Neural cell (in vitro differentiated cells): ENCODE data around the gene GLIPR1L2.

Experiments
- EP300 ChIP-seq: fragments of 450-650 bp; conservative IDR thresholded peaks from 2 replicates; pipeline ENCODE4 v1.6.1; 2014; ENCODE audit warnings: antibody characterized with exemption, mild to moderate bottlenecking, moderate library complexity; ENCODE audit not compliant: poor library complexity, severe bottlenecking
- EZH2 ChIP-seq: fragments of 200-600, 300-800 bp; shearing (Covaris generic), sonication (generic); IDR thresholded peaks from 2 replicates; pipeline ENCODE4 v1.6.1; 2014; ENCODE audit warnings: antibody characterized with exemption, low read length, borderline replicate concordance, mild to moderate bottlenecking; ENCODE audit not compliant: insufficient read depth, poor library complexity, severe bottlenecking
- MXI1 ChIP-seq: fragments of 450-650 bp; conservative IDR thresholded peaks from 2 replicates; pipeline ENCODE4 v1.6.1; 2014; ENCODE audit warnings: antibody characterized with exemption, mild to moderate bottlenecking; ENCODE audit not compliant: poor library complexity, severe bottlenecking
- POLR2AphosphoS5 ChIP-seq: IDR thresholded peaks from 2 replicates; pipeline ENCODE4 v1.6.1; 2012
- RAD21 ChIP-seq: fragments of 450-650 bp; conservative IDR thresholded peaks from 2 replicates; pipeline ENCODE4 v1.6.1; 2014; ENCODE audit warnings: antibody characterized with exemption, mild to moderate bottlenecking, moderate library complexity
- SMC3 ChIP-seq: fragments of 450-650 bp; conservative IDR thresholded peaks from 2 replicates; pipeline ENCODE4 v1.6.1; 2014; ENCODE audit warnings: antibody characterized with exemption, mild to moderate bottlenecking, moderate library complexity; ENCODE audit not compliant: poor library complexity
- TF ChIP-seq, protein P1 (sequence below): fragments of 450-650 bp; IDR thresholded peaks from 2 replicates; pipeline ENCODE4 v1.5.1; 2014; ENCODE audit warnings: antibody characterized with exemption, mild to moderate bottlenecking, moderate library complexity; ENCODE audit not compliant: poor library complexity, severe bottlenecking

- TF ChIP-seq, protein P1, sequence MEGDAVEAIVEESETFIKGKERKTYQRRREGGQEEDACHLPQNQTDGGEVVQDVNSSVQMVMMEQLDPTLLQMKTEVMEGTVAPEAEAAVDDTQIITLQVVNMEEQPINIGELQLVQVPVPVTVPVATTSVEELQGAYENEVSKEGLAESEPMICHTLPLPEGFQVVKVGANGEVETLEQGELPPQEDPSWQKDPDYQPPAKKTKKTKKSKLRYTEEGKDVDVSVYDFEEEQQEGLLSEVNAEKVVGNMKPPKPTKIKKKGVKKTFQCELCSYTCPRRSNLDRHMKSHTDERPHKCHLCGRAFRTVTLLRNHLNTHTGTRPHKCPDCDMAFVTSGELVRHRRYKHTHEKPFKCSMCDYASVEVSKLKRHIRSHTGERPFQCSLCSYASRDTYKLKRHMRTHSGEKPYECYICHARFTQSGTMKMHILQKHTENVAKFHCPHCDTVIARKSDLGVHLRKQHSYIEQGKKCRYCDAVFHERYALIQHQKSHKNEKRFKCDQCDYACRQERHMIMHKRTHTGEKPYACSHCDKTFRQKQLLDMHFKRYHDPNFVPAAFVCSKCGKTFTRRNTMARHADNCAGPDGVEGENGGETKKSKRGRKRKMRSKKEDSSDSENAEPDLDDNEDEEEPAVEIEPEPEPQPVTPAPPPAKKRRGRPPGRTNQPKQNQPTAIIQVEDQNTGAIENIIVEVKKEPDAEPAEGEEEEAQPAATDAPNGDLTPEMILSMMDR: no peak
- TF ChIP-seq EZH2 (no peak), POLR2AphosphoS5 (no peak), EP300 (no peak), SMC3 (no peak), RAD21 (no peak), MXI1 (no peak)
Measured at GRCh38 chr12:75432924-75433323, 42.0 kb downstream of the GLIPR1L2 start.
